Activated gamma-delta T cell (primary cell): Measurements from ENCODE around the gene TACR1.
"Not testable (repeated sequence)": the region's sequence is repeated elsewhere in the genome, so short reads cannot be mapped to it uniquely, and the experiment has no call there.

ENCODE experiments used
- DNase-seq: peaks from one replicate; lab custom pipeline; 2025; lab: John Stamatoyannopoulos, UW
- total RNA-seq, 2 donors: gene quantifications; one replicate each; lab custom pipeline; 2026; lab: John Stamatoyannopoulos, UW

The TACR1 gene
- 0 reads per million in 2 donors for total RNA-seq

DNA sequence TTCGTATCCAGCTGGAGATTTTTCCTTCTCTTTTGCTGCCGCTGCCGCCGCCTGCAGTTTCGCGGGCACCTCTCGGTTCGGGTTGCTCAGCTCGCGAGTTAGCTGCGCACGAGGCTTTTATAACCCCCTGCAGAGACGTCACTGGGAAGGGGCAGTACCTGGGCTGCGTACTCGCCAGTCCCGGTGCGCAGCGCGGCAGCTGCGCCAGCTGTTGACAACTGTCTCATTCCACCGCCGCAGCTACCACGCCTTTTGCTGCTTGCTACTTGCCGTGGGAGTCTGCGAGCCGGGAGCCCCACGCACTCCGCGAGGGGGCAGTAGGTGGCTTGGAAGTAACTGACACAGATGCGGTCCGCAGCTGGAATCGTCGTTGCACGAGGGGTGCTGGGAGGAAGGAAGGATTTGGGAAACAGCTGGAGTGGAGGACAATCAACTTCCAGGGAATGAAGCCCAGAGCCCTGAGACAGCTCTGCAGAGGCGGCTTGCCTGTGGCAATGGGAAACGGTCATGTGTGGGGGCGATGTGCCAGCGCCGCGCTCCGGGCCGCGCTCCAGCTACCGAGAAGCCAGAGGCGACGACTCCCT lies at the start of gene TACR1:
TSS of gene TACR1 (minus strand) at position 93 of the 584 bp plus-strand sequence. CDS start 586 bp downstream, outside the sequence.
- no peak for DNase-seq

DNA sequence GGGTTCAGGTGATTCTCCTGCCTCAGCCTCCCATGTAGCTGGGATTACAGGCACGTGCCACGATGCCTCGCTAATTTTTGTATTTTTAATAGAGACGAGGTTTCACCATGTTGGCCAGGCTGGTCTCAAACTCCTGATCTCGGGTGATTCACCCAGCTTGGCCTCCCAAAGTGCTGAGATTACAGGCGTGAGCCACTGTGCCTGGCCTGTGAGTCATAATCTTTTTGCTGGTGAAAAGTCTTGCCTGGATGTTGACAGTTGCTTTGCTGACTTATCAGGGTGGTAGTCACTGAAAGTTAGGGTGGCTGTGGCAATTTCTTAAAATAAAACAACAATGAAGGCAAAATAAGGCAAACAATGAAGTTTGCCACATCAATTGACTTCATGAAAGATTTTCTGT lies 49.3 kb upstream of the TACR1 start:
- not testable (repeated sequence) for DNase-seq

DNA sequence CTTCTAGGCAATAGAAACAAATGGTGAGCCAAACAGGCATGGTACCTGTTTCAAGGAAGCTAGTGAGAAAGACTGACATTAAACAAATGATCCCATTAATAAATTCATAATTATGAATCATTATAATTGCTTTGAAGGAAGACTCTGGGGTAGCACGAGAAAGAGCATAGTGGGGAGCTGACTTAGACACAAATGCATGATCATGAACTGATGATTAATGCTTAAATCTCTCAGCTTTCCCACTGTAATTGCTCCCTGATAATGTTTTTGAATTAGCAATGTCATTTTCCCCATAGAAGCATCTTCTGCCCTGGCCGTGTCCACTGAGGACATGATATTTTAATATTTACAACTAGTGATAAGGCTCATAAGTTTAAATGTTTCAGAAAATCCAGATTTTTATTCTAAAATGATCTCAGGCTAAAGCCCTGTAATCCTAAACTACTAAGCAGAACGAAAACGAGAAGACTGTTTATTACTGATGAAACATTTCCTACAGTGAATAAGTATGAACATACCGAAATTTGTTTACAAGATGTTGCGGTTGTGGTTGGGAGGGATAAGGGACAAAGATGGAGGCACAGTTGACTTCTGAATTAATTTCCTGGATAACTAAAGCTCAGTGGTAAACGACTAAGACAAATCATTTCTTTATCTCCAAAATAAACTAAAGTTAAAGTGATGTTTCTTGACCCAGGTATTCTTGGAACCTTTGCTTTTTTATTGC lies 47.3 kb upstream of the TACR1 start:
- no peak for DNase-seq

GRCh38 chr2:75243219-75243618 lies 43.9 kb upstream of the TACR1 start:
- no peak for DNase-seq

- DNase-seq = no peak
Measured at GRCh38 chr2:75241696-75242095, 42.4 kb upstream of the TACR1 start.

DNA sequence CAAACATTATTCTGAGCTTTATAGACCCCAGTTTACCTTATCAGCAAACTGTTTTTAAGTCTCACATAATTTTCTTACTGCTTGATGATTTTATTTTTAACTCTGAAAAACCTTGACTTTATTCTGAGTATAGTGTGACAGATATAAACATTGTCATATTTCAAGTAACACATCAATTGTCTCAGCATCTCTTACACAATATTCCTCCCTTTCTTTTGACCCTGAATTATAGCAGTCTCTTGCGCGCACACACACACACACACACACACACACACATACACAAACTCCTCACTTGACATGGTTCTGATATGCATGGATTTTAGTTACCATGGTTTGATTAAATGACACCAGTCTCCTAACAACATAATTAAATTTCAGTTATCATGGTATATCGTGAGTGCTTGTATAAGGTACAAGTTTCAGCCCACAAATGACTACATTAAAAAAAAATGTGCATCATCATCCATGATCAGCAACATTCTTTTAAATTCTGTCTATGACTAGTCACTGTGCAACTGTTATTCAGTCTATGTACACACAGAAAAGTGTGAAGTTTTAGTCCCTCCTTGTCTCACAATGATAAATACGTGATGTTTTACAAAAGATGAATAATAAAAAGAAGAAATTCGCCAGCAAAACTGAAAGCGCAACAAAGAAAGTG lies 39.5 kb upstream of the TACR1 start:
- DNase-seq = no peak

- DNase-seq = no peak
Measured at GRCh38 chr2:75237296-75237695, 38.0 kb upstream of the TACR1 start.

- no peak for DNase-seq
Measured at GRCh38 chr2:75233965-75234364, 34.6 kb upstream of the TACR1 start.

DNA sequence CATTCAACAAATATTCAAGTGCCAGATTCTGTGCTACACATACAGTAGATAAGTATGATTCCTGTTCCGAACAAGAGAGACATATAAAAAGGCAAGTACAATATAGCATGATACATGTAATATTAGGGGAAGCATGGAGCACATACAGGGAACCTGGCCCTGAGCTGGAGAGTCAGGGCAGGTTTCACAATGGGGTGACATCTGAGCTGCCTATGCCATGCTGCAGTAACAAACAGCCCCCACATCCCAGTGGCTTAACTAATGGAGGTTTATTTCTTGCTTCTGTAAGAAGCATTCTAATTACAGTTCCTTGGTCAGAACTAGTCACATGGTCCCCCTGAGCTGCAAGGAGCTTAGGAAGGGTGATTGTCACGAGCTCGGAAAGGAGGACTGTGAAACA lies 27.3 kb upstream of the TACR1 start:
- DNase-seq = no peak

DNA sequence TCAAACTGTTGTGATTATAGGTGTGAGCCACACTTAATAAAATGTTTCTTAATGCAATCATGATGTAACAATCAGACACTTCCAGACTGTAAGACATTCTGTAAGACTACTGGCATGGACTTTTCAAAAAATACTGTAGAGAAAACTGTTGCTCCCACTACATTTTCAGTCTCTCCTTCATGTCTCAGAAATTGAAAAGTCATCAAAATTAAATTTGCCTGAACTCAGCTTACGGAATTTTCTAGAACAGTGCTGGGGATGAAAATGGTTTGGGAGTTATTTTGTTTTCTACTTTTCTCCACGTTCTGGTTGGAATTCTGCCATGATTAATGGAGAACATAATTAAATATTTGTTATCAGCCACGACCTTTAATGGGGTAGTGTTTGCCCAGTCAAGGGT lies 26.8 kb upstream of the TACR1 start:
- DNase-seq = no peak

- no peak for DNase-seq
Measured at GRCh38 chr2:75224636-75225094, 25.3 kb upstream of the TACR1 start.

DNA sequence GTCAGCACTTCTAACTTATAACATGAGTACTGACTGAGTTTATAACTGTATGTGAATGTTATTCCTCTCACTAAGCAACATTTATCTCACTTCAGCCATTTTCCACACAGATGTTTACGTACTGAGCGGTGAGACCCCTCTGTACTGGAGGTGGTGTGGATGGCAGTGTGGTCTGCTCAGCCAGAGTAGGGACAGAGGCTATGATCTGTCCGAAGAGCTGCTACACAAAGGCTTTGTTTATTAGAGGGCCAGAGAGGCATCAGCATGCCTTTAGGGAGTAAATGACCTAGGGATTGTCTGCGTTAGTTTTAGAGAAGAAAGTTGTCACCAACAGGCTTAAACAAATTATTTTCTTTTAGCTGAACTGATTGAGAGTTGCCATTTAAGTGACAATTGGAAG lies 23.2 kb upstream of the TACR1 start:
- no peak for DNase-seq

- DNase-seq = no peak
Measured at GRCh38 chr2:75221862-75222261, 22.5 kb upstream of the TACR1 start.

GRCh38 chr2:75219213-75219612 lies 19.9 kb upstream of the TACR1 start:
- not testable (repeated sequence) for DNase-seq

GRCh38 chr2:75211266-75211770 lies 12.0 kb upstream of the TACR1 start:
- DNase-seq = no peak

DNA sequence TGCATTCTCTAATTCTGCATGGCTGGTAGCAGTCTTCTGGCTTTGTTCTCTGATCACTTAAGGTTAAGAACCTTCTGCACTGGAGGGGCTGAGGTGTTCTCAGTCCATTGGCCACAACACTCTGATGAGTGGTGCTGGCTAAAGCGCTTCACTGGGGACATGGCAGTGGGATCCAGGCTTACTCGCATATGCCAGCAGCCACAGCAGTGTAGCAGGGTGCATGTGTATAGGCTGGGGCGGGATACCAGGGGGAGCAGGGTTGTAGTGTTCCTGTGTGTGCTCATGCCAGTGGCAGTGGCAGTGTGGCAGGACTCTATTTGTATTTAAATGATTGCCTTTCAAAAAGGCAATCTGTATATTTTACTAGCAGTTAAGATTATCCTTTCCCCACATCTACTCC lies 11.1 kb upstream of the TACR1 start:
- no peak for DNase-seq

DNA sequence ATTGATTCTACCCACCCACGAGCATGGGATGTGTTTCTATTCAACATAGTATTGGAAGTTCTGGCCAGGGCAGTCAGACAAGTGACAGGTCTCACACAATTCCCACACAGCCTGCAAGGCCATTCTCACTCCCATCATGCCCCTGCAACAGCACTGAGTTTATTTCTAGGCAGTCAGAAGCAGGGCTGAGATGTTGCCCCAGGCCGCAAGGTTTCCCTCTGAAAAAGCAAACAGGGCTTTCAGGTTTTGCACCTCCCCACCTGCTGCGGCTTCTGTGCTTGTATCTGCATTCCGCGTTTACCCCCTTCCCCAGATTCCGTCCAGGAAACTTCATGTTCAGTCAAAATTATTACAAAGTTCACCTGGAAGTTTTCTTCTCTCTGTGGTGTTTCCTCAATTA lies 9.4 kb upstream of the TACR1 start:
- no peak for DNase-seq

GRCh38 chr2:75204833-75205232 lies 5.5 kb upstream of the TACR1 start:
- no peak for DNase-seq

GRCh38 chr2:75202359-75202758 lies 3.0 kb upstream of the TACR1 start:
- no peak for DNase-seq

- no peak for DNase-seq
Measured at GRCh38 chr2:75200140-75201096, 1.1 kb upstream of the TACR1 start.

GRCh38 chr2:75195076-75195691 lies 4.1 kb downstream of the TACR1 start:
- DNase-seq = no peak
